HL-60 (cell line): ENCODE measurements around the gene SP7.

Experiments used
- CTCF ChIP-seq: IDR thresholded peaks from one replicate; pipeline ENCODE4 v1.5.1; 2011; ENCODE audit warnings: low read length, control low read depth, inconsistent platforms; ENCODE audit not compliant: insufficient read depth
- POLR2AphosphoS5 ChIP-seq: IDR thresholded peaks from 2 replicates; pipeline ENCODE4 v1.6.1; 2012; ENCODE audit warnings: low read depth
- REST ChIP-seq: IDR thresholded peaks from 2 replicates; pipeline ENCODE4 v1.6.1; 2012; ENCODE audit warnings: low read depth; ENCODE audit not compliant: insufficient replicate concordance

GRCh38 chr12:53340398-53340797 lies 4.2 kb upstream of the SP7 start:
- no peak for TF ChIP-seq CTCF
- TF ChIP-seq POLR2AphosphoS5 = no peak
- no peak for TF ChIP-seq REST
